Fibroblast of the conjunctiva (primary cell): Measurements from ENCODE around the gene ZER1.
"Not testable (repeated sequence)": the region's sequence is repeated elsewhere in the genome, so short reads cannot be mapped to it uniquely, and the experiment has no call there.

ENCODE experiments used
- DNase-seq: peaks from one replicate; pipeline ENCODE4 v3.0.0-alpha.2; 2010; ENCODE audit warnings: low read depth

ZER1 gene

GRCh38 chr9:128714586-128715435 lies 56.9 kb downstream of the ZER1 start:
- DNase-seq = no peak

- no peak for DNase-seq
These were observed 57.7 kb downstream of the ZER1 start for GRCh38 chr9:128713941-128714573.

- DNase-seq = no peak
These were observed 58.3 kb downstream of the ZER1 start for GRCh38 chr9:128713411-128713780.

GRCh38 chr9:128712451-128713410 lies 59.0 kb downstream of the ZER1 start:
- no peak for DNase-seq

GRCh38 chr9:128707446-128707845 lies 64.3 kb downstream of the ZER1 start:
- no peak for DNase-seq

- DNase-seq = no peak
These were observed 64.9 kb downstream of the ZER1 start for GRCh38 chr9:128706671-128707381.

GRCh38 chr9:128706045-128706444 lies 65.7 kb downstream of the ZER1 start:
- no peak for DNase-seq

- DNase-seq = no peak
These were observed 66.4 kb downstream of the ZER1 start for GRCh38 chr9:128705051-128705965.

- DNase-seq = no peak
These were observed 67.4 kb downstream of the ZER1 start for GRCh38 chr9:128704356-128704670.

GRCh38 chr9:128703616-128704355 lies 67.9 kb downstream of the ZER1 start:
- no peak for DNase-seq

- DNase-seq = no peak
These were observed 68.6 kb downstream of the ZER1 start for GRCh38 chr9:128702949-128703615.

- no peak for DNase-seq
These were observed 69.2 kb downstream of the ZER1 start, which contains the start of gene PKN3 for GRCh38 chr9:128702445-128702948. PKN3 (plus strand) TSS chr9:128702503; CDS start chr9:128702916, 413 bp downstream.

GRCh38 chr9:128701227-128701854 lies 70.4 kb downstream of the ZER1 start:
- no peak for DNase-seq

- DNase-seq = not testable (repeated sequence)
These were observed 72.5 kb downstream of the ZER1 start for GRCh38 chr9:128699096-128699795.

GRCh38 chr9:128696923-128697707 lies 74.6 kb downstream of the ZER1 start:
- no peak for DNase-seq

- no peak for DNase-seq
These were observed 77.4 kb downstream of the ZER1 start for GRCh38 chr9:128694344-128694743.

GRCh38 chr9:128693738-128694137 lies 78.0 kb downstream of the ZER1 start:
- DNase-seq = not testable (repeated sequence)
